Hepatocyte (in vitro differentiated cells): Measurements from ENCODE around the gene NCBP2. TPM values are rescaled to one million over a fixed set of nuclear protein-coding genes. Genes with fewer than 3 reads are reported as not detected.

ENCODE experiments used
- DNase-seq: peaks from one replicate; pipeline ENCODE4 v3.0.0-alpha.2; 2016; ENCODE audit warnings: low spot score
- H2AFZ ChIP-seq: fragments of 200-600 bp; sonication (generic); 2 replicates; pipeline ENCODE4 v1.6.0; 2016; ENCODE audit warnings: antibody characterized with exemption, mild to moderate bottlenecking
- H3K27ac ChIP-seq: fragments of 200-600 bp; sonication (generic); 2 replicates; pipeline ENCODE4 v1.5.1; 2016; ENCODE audit warnings: mild to moderate bottlenecking
- H3K27me3 ChIP-seq: fragments of 200-600 bp; sonication (generic); 2 replicates; pipeline ENCODE4 v1.6.1; 2016
- H3K36me3 ChIP-seq: fragments of 200-600 bp; sonication (generic); replicated peaks from 2 replicates; pipeline ENCODE4 v1.5.1; 2016; ENCODE audit warnings: low read depth; ENCODE audit not compliant: insufficient read depth
- H3K4me1 ChIP-seq: fragments of 200-600 bp; sonication (generic); 2 replicates; pipeline ENCODE4 v1.5.1; 2016; ENCODE audit warnings: mild to moderate bottlenecking, moderate library complexity; ENCODE audit not compliant: insufficient read depth
- H3K4me2 ChIP-seq: fragments of 200-600 bp; sonication (generic); 2 replicates; pipeline ENCODE4 v1.6.0; 2016
- H3K4me3 ChIP-seq: fragments of 200-600 bp; sonication (generic); 2 replicates; pipeline ENCODE4 v1.5.1; 2016; ENCODE audit warnings: mild to moderate bottlenecking
- H3K79me2 ChIP-seq: fragments of 200-600 bp; sonication (generic); 2 replicates; pipeline ENCODE4 v1.6.0; 2017; ENCODE audit warnings: mild to moderate bottlenecking
- H3K9me2 ChIP-seq: fragments of 200-600 bp; sonication (generic); replicated peaks from 2 replicates; pipeline ENCODE4 v1.6.0; 2017; ENCODE audit warnings: mild to moderate bottlenecking; ENCODE audit not compliant: insufficient read depth
- H3K9me3 ChIP-seq: fragments of 200-600 bp; sonication (generic); 2 replicates; pipeline ENCODE4 v1.5.1; 2016; ENCODE audit warnings: low read depth, mild to moderate bottlenecking
- H4K20me1 ChIP-seq: fragments of 200-600 bp; sonication (generic); 2 replicates; pipeline ENCODE4 v1.6.0; 2016; ENCODE audit warnings: mild to moderate bottlenecking; ENCODE audit not compliant: insufficient read depth, poor library complexity, severe bottlenecking
- EZH2 ChIP-seq: fragments of 200-600 bp; sonication (generic); IDR thresholded peaks from 2 replicates; pipeline ENCODE4 v1.6.1; 2016; ENCODE audit warnings: antibody characterized with exemption, mild to moderate bottlenecking, borderline replicate concordance
- EZH2phosphoT487 ChIP-seq: fragments of 200-600 bp; sonication (generic); IDR thresholded peaks from one replicate; pipeline ENCODE4 v1.6.1; 2018; ENCODE audit warnings: antibody characterized with exemption, mild to moderate bottlenecking, low read depth, moderate library complexity; ENCODE audit not compliant: unreplicated experiment, severe bottlenecking
- WGBS: methylation state at CpG from one replicate; pipeline ENCODE4 v1.1.6; 2016; ENCODE audit warnings: low lambda C conversion rate; ENCODE audit errors: missing lambda C conversion rate; 5-methylcytosine and 5-hydroxymethylcytosine counted together
- polyA plus RNA-seq: library from polyadenylated mRNA; unstranded; fragments of >200 nt; fragmentation: Nextera tagmentation; extraction: Ambion mirVana; gene quantifications from 2 replicates; pipeline ENCODE4 v1.2.1, GENCODE V29; 2016
- total RNA-seq: library from RNA; depleted of rRNA; stranded (reverse); fragments of >200 nt; gene quantifications from 2 replicates; pipeline ENCODE4 v1.2.3, GENCODE V29; 2014
- TF ChIP-seq, protein P1 (sequence below): fragments of 200-600 bp; sonication (generic); IDR thresholded peaks from 2 replicates; pipeline ENCODE4 v1.5.1; 2016; ENCODE audit warnings: antibody characterized with exemption, mild to moderate bottlenecking; ENCODE audit not compliant: poor library complexity

NCBP2 gene
- total and polyA plus RNA-seq, 2 experiments from 2014 or later, result 78.3 to 101 TPM

DNA sequence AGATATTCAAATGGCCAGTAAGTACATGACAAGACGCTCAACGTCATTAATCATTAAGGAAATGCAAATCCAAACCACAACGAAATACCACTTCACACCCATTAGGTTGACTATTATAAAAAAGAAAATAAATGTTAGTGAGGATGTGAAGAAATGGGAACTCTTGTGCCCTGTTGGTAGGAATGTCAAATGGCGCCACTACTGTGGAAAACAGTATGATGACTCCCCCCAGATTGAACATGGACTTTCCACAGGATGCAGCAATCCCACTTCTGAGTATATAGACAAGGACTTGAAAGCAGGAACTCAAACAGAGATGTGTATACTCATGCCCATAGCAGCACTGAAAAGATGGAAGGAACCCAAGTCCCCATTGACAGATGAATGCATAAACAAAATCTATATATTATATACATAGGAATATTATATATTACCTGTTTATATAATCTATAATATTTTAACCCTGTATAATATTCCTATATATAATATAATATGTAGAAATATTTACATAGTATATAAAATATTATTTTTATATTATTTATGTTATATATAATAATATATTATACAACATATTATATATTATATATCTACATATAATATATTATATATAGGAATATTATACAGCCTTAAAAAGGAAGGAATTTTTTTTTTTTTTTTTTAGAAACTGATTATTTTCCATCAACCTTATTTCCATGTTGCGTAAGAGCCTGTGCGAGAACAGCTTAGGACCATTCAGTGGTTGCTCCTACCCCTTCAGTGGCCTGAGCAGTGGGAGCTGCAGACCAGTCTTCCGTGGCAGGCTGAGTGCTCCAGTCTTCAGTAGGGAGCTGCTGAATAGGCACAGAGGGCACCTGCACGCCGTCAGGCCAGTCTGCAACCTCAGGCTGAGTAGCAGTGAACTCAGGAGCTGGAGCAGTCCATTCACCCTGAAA, 43.9 kb upstream of the NCBP2 start:
- H3K9me2 ChIP-seq, result no peaks in the 10 kb centered on the region
- 92% methylated on average over 9 of the region's 9 CpGs for WGBS
- no peaks in the 10 kb centered on the region for H3K9me3 ChIP-seq
- no peaks in the 10 kb centered on the region for H3K36me3 ChIP-seq
- H4K20me1 ChIP-seq, result no peaks in the 10 kb centered on the region
- DNase-seq, result no peak
- TF ChIP-seq EZH2phosphoT487 (no peak), EZH2 (no peak)
- TF ChIP-seq, protein P1, sequence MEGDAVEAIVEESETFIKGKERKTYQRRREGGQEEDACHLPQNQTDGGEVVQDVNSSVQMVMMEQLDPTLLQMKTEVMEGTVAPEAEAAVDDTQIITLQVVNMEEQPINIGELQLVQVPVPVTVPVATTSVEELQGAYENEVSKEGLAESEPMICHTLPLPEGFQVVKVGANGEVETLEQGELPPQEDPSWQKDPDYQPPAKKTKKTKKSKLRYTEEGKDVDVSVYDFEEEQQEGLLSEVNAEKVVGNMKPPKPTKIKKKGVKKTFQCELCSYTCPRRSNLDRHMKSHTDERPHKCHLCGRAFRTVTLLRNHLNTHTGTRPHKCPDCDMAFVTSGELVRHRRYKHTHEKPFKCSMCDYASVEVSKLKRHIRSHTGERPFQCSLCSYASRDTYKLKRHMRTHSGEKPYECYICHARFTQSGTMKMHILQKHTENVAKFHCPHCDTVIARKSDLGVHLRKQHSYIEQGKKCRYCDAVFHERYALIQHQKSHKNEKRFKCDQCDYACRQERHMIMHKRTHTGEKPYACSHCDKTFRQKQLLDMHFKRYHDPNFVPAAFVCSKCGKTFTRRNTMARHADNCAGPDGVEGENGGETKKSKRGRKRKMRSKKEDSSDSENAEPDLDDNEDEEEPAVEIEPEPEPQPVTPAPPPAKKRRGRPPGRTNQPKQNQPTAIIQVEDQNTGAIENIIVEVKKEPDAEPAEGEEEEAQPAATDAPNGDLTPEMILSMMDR, result no peak
- no peaks in the 10 kb centered on the region for H3K79me2 ChIP-seq
- no peaks in the 10 kb centered on the region for H3K27me3 ChIP-seq
- peaks cover 53% of the 10 kb centered on the region for H3K4me1 ChIP-seq
- H2AFZ ChIP-seq, result no peak overlapping the region
- peak overlapping the region; percentile 96 for H3K27ac ChIP-seq
- no peak overlapping the region for H3K4me3 ChIP-seq
- H3K4me2 ChIP-seq, result no peak overlapping the region

- Histone ChIP-seq H3K79me2 (no peaks in the 10 kb centered on the region), H4K20me1 (no peaks in the 10 kb centered on the region), H3K4me3 (no peak overlapping the region), H2AFZ (peak overlapping the region; percentile 2), H3K36me3 (no peaks in the 10 kb centered on the region), H3K9me3 (no peaks in the 10 kb centered on the region), H3K9me2 (no peaks in the 10 kb centered on the region), H3K4me1 (peaks cover 48% of the 10 kb centered on the region), H3K27ac (peak overlapping the region; percentile 94), H3K4me2 (no peak overlapping the region), H3K27me3 (no peaks in the 10 kb centered on the region)
- WGBS, result 52% methylated on average over 6 of the region's 6 CpGs
- peak; percentile 48 for DNase-seq
- TF ChIP-seq, protein P1, result no peak
- TF ChIP-seq EZH2 (no peak), EZH2phosphoT487 (no peak)
Observed at GRCh38 chr3:196985298-196985697, 43.0 kb upstream of the NCBP2 start.

DNA sequence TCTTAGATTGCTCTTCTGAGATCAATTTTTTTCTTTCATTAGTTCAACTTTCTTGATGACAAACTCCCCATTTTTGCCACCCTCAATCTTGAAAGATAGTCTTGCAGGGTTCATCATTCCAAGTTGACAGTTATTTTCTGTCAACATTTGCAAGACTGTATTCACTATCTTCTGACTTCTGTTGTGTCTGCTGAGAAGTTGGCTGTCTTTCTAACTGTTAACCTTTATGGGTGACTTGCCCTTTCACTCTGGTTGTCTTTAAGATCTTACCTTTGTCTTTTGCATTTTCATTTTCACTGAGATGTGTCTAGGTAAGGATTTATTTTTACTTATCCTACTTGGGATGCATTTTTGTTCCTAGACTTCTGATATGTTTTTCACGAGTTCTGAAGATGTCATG, 40.9 kb upstream of the NCBP2 start:
- Histone ChIP-seq H3K27ac (no peak overlapping the region), H3K4me3 (no peak overlapping the region), H3K79me2 (no peaks in the 10 kb centered on the region), H3K4me2 (no peak overlapping the region), H3K9me2 (no peaks in the 10 kb centered on the region), H2AFZ (no peak overlapping the region), H3K4me1 (peaks cover 31% of the 10 kb centered on the region), H4K20me1 (no peaks in the 10 kb centered on the region), H3K36me3 (no peaks in the 10 kb centered on the region), H3K27me3 (no peaks in the 10 kb centered on the region), H3K9me3 (no peaks in the 10 kb centered on the region)
- 69% methylated on average over 1 of the region's 1 CpG for WGBS
- TF ChIP-seq EZH2, result no peak
- TF ChIP-seq EZH2phosphoT487, result no peak
- TF ChIP-seq, protein P1, result no peak
- no peak for DNase-seq
